H1 (cell line): ENCODE results near the gene APOOL. TPM values are rescaled to one million over a fixed set of nuclear protein-coding genes. Genes with fewer than 3 reads are reported as not detected.

Experiments
- CTCF ChIA-PET: fragments of 300-600 bp; sonication (Branson Sonifier 250); formaldehyde crosslinking; loops from one replicate; lab custom pipeline; 2021; ENCODE audit not compliant: partially characterized antibody; lab: Charles Lee
- POLR2A ChIA-PET: fragments of 300-600 bp; sonication (Branson Sonifier 250); formaldehyde crosslinking; loops from one replicate; lab custom pipeline; 2021; ENCODE audit warnings: inconsistent platforms; ENCODE audit not compliant: partially characterized antibody; lab: Charles Lee
- DNase-seq, 2 experiments: peaks; one replicate each; pipeline versions ENCODE4 v3.0.0 to v3.0.0-alpha.2; 2010 to 2022; ENCODE audit warnings: low spot score in 2 of 2, low read depth in 1 of 2, mixed read lengths in 1 of 2
- FAIRE-seq: peaks from 2 replicates; lab custom pipeline; 2011; peaks lifted over from hg19 to GRCh38; lab: Jason Lieb, UNC
- H2AFZ ChIP-seq: 2 replicates; pipeline ENCODE4 v1.8.1; 2012; ENCODE audit warnings: low read length, inconsistent platforms
- H2AK5ac ChIP-seq: 2 replicates; pipeline ENCODE4 v1.6.1; 2013; ENCODE audit warnings: low read depth, low read length
- H2BK120ac ChIP-seq: replicated peaks from 2 replicates; pipeline ENCODE3; 2013; ENCODE audit warnings: low read depth, low read length, inconsistent platforms
- H2BK12ac ChIP-seq: 2 replicates; pipeline ENCODE4 v1.6.1; 2013; ENCODE audit warnings: low read depth, low read length
- H2BK15ac ChIP-seq: 2 replicates; pipeline ENCODE4 v1.6.1; 2013; ENCODE audit warnings: low read length
- H2BK20ac ChIP-seq: 2 replicates; pipeline ENCODE4 v1.6.1; 2013; ENCODE audit warnings: low read length
- H2BK5ac ChIP-seq: 2 replicates; pipeline ENCODE4 v1.6.1; 2013; ENCODE audit warnings: low read depth, low read length
- H3K14ac ChIP-seq: 2 replicates; pipeline ENCODE4 v1.6.1; 2013; ENCODE audit warnings: inconsistent platforms; ENCODE audit not compliant: insufficient read length
- H3K18ac ChIP-seq: 2 replicates; pipeline ENCODE4 v1.6.1; 2013; ENCODE audit warnings: low read length; ENCODE audit errors: extremely low read depth
- H3K23ac ChIP-seq: 2 replicates; pipeline ENCODE4 v1.6.1; 2013; ENCODE audit warnings: inconsistent platforms; ENCODE audit not compliant: insufficient read length
- H3K23me2 ChIP-seq: 2 replicates; pipeline ENCODE4 v1.6.1; 2013; ENCODE audit warnings: low read depth, low read length
- H3K27ac ChIP-seq: 2 replicates; pipeline ENCODE4 v1.6.1; 2011; ENCODE audit warnings: low read depth, low read length, inconsistent platforms
- H3K27me3 ChIP-seq, 4 experiments: replicated peaks in 1 of 4; 1 replicate in 1 of 4; 2 replicates in 3 of 4; pipeline versions ENCODE4 v1.6.1 to v1.8.1; 2011 to 2013; ENCODE audit warnings: low read length in 3 of 4, mild to moderate bottlenecking in 3 of 4, inconsistent platforms in 2 of 4, mixed read lengths in 2 of 4, moderate library complexity in 1 of 4; ENCODE audit not compliant: control insufficient read depth in 3 of 4, insufficient read depth in 3 of 4; ENCODE audit errors: extremely low read depth in 1 of 4
- H3K36me3 ChIP-seq, 4 experiments: 2 replicates each; pipeline versions ENCODE4 v1.6.1 to v1.8.1; 2011 to 2013; ENCODE audit warnings: mild to moderate bottlenecking in 4 of 4, low read length in 3 of 4, moderate library complexity in 2 of 4, control low read depth in 1 of 4, inconsistent platforms in 1 of 4; ENCODE audit not compliant: insufficient read depth in 4 of 4, control insufficient read depth in 2 of 4
- H3K4ac ChIP-seq: replicated peaks from 2 replicates; pipeline ENCODE3; 2013; ENCODE audit warnings: low read length, low read depth, mixed read lengths, inconsistent platforms; ENCODE audit not compliant: insufficient read length
- H3K4me1 ChIP-seq, 4 experiments: replicated peaks in 1 of 4; 1 replicate in 1 of 4; 2 replicates in 3 of 4; pipeline versions ENCODE4 v1.6.1 to v1.8.1; 2011 to 2013; ENCODE audit warnings: low read length in 3 of 4, inconsistent platforms in 2 of 4, mixed read lengths in 1 of 4; ENCODE audit not compliant: insufficient read depth in 4 of 4, control insufficient read depth in 3 of 4
- H3K4me2 ChIP-seq, 2 experiments: 2 replicates each; pipeline versions ENCODE4 v1.6.1 to v1.8.1; 2011 to 2013; ENCODE audit warnings: low read depth in 2 of 2, low read length in 2 of 2, control low read depth in 1 of 2, inconsistent platforms in 1 of 2, mild to moderate bottlenecking in 1 of 2; ENCODE audit not compliant: insufficient read depth in 1 of 2
- H3K4me3 ChIP-seq, 4 experiments: fragments of 200-600, 300-600 bp in 1 of 4; sonication (generic), shearing (Covaris generic), sonication (Bioruptor Twin) in 1 of 4; 2 replicates each; pipeline versions ENCODE4 v1.5.1 to v1.8.1; 2011 to 2016; ENCODE audit warnings: low read length in 4 of 4, low read depth in 3 of 4, control low read depth in 2 of 4, inconsistent platforms in 2 of 4, mild to moderate bottlenecking in 2 of 4, mixed read lengths in 1 of 4, moderate library complexity in 1 of 4; ENCODE audit not compliant: insufficient read depth in 2 of 4; ENCODE audit errors: extremely low read depth in 1 of 4
- H3K56ac ChIP-seq: replicated peaks from 2 replicates; pipeline ENCODE3; 2013; ENCODE audit warnings: low read depth, mild to moderate bottlenecking, mixed read lengths, low read length, inconsistent platforms; ENCODE audit not compliant: insufficient read length
- H3K79me1 ChIP-seq: 2 replicates; pipeline ENCODE4 v1.6.1; 2013; ENCODE audit warnings: low read depth, low read length, control low read depth
- H3K79me2 ChIP-seq, 2 experiments: 2 replicates each; pipeline versions ENCODE4 v1.6.1 to v1.8.1; 2012 to 2013; ENCODE audit warnings: low read length in 2 of 2, mild to moderate bottlenecking in 2 of 2, inconsistent platforms in 1 of 2; ENCODE audit not compliant: insufficient read depth in 2 of 2, control insufficient read depth in 1 of 2
- H3K9ac ChIP-seq, 4 experiments: replicated peaks in 1 of 4; 1 replicate in 1 of 4; 2 replicates in 3 of 4; pipeline versions ENCODE4 v1.6.1 to v1.8.1; 2011 to 2013; ENCODE audit warnings: low read depth in 3 of 4, low read length in 3 of 4, control low read depth in 2 of 4, mild to moderate bottlenecking in 2 of 4, moderate library complexity in 2 of 4, inconsistent platforms in 1 of 4; ENCODE audit errors: extremely low read depth in 1 of 4
- H3K9me3 ChIP-seq, 2 experiments: 2 replicates each; pipeline versions ENCODE4 v1.6.1 to v1.8.1; 2012 to 2013; ENCODE audit warnings: mild to moderate bottlenecking in 2 of 2, moderate library complexity in 2 of 2, control low read depth in 1 of 2, inconsistent platforms in 1 of 2, low read depth in 1 of 2, low read length in 1 of 2, mixed read lengths in 1 of 2; ENCODE audit not compliant: insufficient read depth in 2 of 2
- H4K20me1 ChIP-seq, 2 experiments: replicated peaks in 1 of 2; 2 replicates each; pipeline versions ENCODE3 to v1.8.1; 2011 to 2013; ENCODE audit warnings: inconsistent platforms in 2 of 2, low read length in 2 of 2, mild to moderate bottlenecking in 1 of 2; ENCODE audit not compliant: insufficient read depth in 2 of 2, control insufficient read depth in 1 of 2
- H4K5ac ChIP-seq: 2 replicates; pipeline ENCODE4 v1.6.1; 2013; ENCODE audit warnings: low read length, low read depth, mixed read lengths, inconsistent platforms; ENCODE audit not compliant: insufficient read length
- H4K8ac ChIP-seq: 2 replicates; pipeline ENCODE4 v1.8.0; 2013; ENCODE audit warnings: mild to moderate bottlenecking, moderate library complexity, low read length, inconsistent platforms; ENCODE audit not compliant: insufficient read depth; ENCODE audit errors: extremely low read depth
- H4K91ac ChIP-seq: replicated peaks from 2 replicates; pipeline ENCODE3; 2013; ENCODE audit warnings: low read length, mixed read lengths, inconsistent platforms; ENCODE audit not compliant: insufficient read length
- EP300 ChIP-seq, 2 experiments: IDR thresholded peaks; 1 replicate in 1 of 2; 2 replicates in 1 of 2; pipeline ENCODE4 v1.6.1; 2011 to 2012; ENCODE audit warnings: low read depth in 2 of 2, low read length in 2 of 2, mild to moderate bottlenecking in 2 of 2, borderline replicate concordance in 1 of 2, inconsistent platforms in 1 of 2, moderate library complexity in 1 of 2
- JUN ChIP-seq: IDR thresholded peaks from 2 replicates; pipeline ENCODE4 v1.6.1; 2011; ENCODE audit warnings: low read depth, mild to moderate bottlenecking, improper control_type of control experiment, low read length
- PHF8 ChIP-seq: fragments of 200-600 bp; sonication (generic); conservative IDR thresholded peaks from 2 replicates; pipeline ENCODE4 v1.7.1; 2012; ENCODE audit warnings: low read depth, mild to moderate bottlenecking, inconsistent platforms, low read length, moderate library complexity
- RBBP5 ChIP-seq: IDR thresholded peaks from 2 replicates; pipeline ENCODE4 v1.7.1; 2012; ENCODE audit warnings: low read depth, mild to moderate bottlenecking, inconsistent platforms, low read length, moderate library complexity, borderline replicate concordance
- TCF12 ChIP-seq: IDR thresholded peaks from 2 replicates; pipeline ENCODE4 v1.6.1; 2011; ENCODE audit warnings: low read depth, mild to moderate bottlenecking, low read length
- WGBS, 2 experiments: shearing (Covaris generic) in 1 of 2; methylation state at CpG; one replicate each; pipeline versions ENCODE4 v1.1.6 to v1.1.7; 2013 to 2015; ENCODE audit warnings: low lambda C conversion rate in 2 of 2, mixed read lengths in 2 of 2, inconsistent platforms in 1 of 2, low coverage in 1 of 2, missing lambda C conversion rate in 1 of 2; ENCODE audit not compliant: insufficient replicate concordance in 2 of 2, insufficient coverage in 1 of 2, insufficient read length in 1 of 2; ENCODE audit errors: extremely low coverage in 1 of 2, missing lambda C conversion rate in 1 of 2; 5-methylcytosine and 5-hydroxymethylcytosine counted together
- polyA plus RNA-seq, 7 experiments: library from polyadenylated mRNA; depleted of rRNA in 3 of 7; stranded (reverse) in 5 of 7; unstranded in 2 of 7; fragments of >200 nt in 5 of 7; fragments of 200-250 nt in 2 of 7; gene quantifications; 1 replicate in 5 of 7; 2 replicates in 1 of 7; 4 replicates in 1 of 7; pipeline versions ENCODE4 v1.2.1 to v1.2.3, GENCODE V29; 2011 to 2013; ENCODE audit warnings: missing spikeins in 2 of 7, mixed read lengths in 2 of 7
- total RNA-seq: library from RNA; stranded (reverse); fragmentation: NEBNext Ultra II Directional; extraction: Animal tissue kit (Norgen Biotek cat#: 25700); gene quantifications from 2 replicates; pipeline ENCODE4 v1.2.1, GENCODE V29; 2021
- TF ChIP-seq, protein P1 (sequence below): IDR thresholded peaks from 2 replicates; pipeline ENCODE4 v1.6.1; 2012; ENCODE audit warnings: inconsistent platforms

APOOL gene
- total and polyA plus RNA-seq, 2 of the 8 experiments (the other 6 are each of a cell fraction or from before 2014, with no cell fraction given) = 2.4 to 8.1 TPM

DNA sequence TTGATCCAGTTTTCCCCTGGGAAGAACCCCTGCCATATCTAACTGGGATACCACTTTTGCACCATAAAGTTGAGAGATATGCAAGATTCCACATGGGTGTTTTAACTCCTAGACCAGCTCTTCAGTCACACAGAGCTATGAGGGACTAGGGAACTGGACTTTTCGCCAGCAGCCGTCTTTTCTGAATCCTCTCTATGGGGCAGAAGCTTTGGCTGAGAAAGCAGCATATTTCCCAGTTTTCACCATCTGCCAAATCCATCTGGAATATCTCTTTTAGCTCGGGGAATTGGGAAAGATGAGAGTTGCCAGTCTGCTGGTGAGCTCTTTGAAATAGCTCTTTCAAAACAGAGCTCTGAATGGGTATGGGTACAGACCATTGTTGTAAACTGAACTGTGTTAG is 20.9 kb downstream of the APOOL start:
- Histone ChIP-seq H2BK5ac (no peak overlapping the region), H4K20me1 (no peaks in the 10 kb centered on the region), H3K4ac (no peak overlapping the region), H3K18ac (no peak overlapping the region), H3K23me2 (no peaks in the 10 kb centered on the region), H3K9me3 (no peaks in the 10 kb centered on the region), H4K5ac (no peak overlapping the region), H3K79me2 (peaks cover 0 to 4% of the 10 kb centered on the region in 2 experiments; a peak in 1 of 4 replicates), H2BK20ac (no peak overlapping the region), H3K23ac (no peak overlapping the region), H4K8ac (no peak overlapping the region), H3K14ac (no peak overlapping the region), H2BK12ac (no peak overlapping the region), H2AFZ (no peak overlapping the region), H3K27me3 (no peaks in the 10 kb centered on the region), H3K4me1 (no peaks in the 10 kb centered on the region), H2BK120ac (no peak overlapping the region), H2AK5ac (no peak overlapping the region), H3K9ac (no peak overlapping the region), H3K27ac (no peak overlapping the region), H3K4me3 (no peak overlapping the region), H3K36me3 (no peaks in the 10 kb centered on the region), H3K79me1 (no peaks in the 10 kb centered on the region), H3K56ac (no peak overlapping the region), H2BK15ac (no peak overlapping the region), H4K91ac (no peak overlapping the region), H3K4me2 (no peak overlapping the region)
- 100% methylated on average over 2 of the region's 3 CpGs; no CpG with 5 or more reads in 1 of the 2 experiments for WGBS, 2 experiments
- FAIRE-seq (no peak), DNase-seq (no peak)
- ChIA-PET CTCF (no interaction called here), POLR2A (no interaction called here)
- TF ChIP-seq PHF8 = no peak
- TF ChIP-seq EP300 (IDR thresholded peaks at IDR 0.05; ENCODE audit: borderline replicate concordance in 1 of 2, low read depth in 2 of 2, low read length in 2 of 2) = no peak
- TF ChIP-seq TCF12 = no peak
- TF ChIP-seq, protein P1, sequence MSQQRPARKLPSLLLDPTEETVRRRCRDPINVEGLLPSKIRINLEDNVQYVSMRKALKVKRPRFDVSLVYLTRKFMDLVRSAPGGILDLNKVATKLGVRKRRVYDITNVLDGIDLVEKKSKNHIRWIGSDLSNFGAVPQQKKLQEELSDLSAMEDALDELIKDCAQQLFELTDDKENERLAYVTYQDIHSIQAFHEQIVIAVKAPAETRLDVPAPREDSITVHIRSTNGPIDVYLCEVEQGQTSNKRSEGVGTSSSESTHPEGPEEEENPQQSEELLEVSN = no peak
- TF ChIP-seq JUN = no peak
- TF ChIP-seq RBBP5 = no peak
